OCI-LY1 (cell line): ENCODE results near the gene NACC1.

Experiments
- CTCF ChIP-seq: fragments of 200-600 bp; sonication (generic), shearing (Covaris generic); IDR thresholded peaks from 2 replicates; pipeline ENCODE4 v1.5.1; 2017; ENCODE audit warnings: mild to moderate bottlenecking, antibody characterized with exemption, low read length, moderate library complexity, mixed read lengths
- EZH2 ChIP-seq: fragments of 200-600 bp; sonication (generic), shearing (Covaris generic); IDR thresholded peaks from 2 replicates; pipeline ENCODE4 v1.8.0; 2017; ENCODE audit warnings: borderline replicate concordance, mixed run types, mild to moderate bottlenecking, antibody characterized with exemption, low read length, moderate library complexity, mixed read lengths

GRCh38 chr19:13151605-13152355 is 33.7 kb downstream of the NACC1 start:
- TF ChIP-seq CTCF: no peak
- TF ChIP-seq EZH2: no peak
